Thymus (tissue), 11 donors: ENCODE measurements around the gene SHH. TPM values are rescaled to one million over a fixed set of nuclear protein-coding genes. Genes with fewer than 3 reads are reported as not detected.

ENCODE experiments used
- DNase-seq, 9 donors: peaks; one replicate each; pipeline ENCODE4 v3.0.0-alpha.2; 2013; ENCODE audit warnings: low spot score in 9 of 9, low read depth in 6 of 9, missing footprints in 1 of 9
- H3K27ac ChIP-seq, 2 donors: one replicate each; pipeline ENCODE4 v1.5.1; 2013; ENCODE audit warnings: control low read depth in 1 of 2, low read depth in 1 of 2, low read length in 1 of 2, mild to moderate bottlenecking in 1 of 2, moderate library complexity in 1 of 2
- H3K27me3 ChIP-seq, 2 donors: one replicate each; pipeline ENCODE4 v1.5.1; 2013; ENCODE audit warnings: low read length in 1 of 2; ENCODE audit not compliant: control insufficient read depth in 2 of 2, insufficient read depth in 1 of 2
- H3K36me3 ChIP-seq, 2 donors: one replicate each; pipeline ENCODE4 v1.5.1; 2013; ENCODE audit warnings: low read length in 1 of 2, mild to moderate bottlenecking in 1 of 2, moderate library complexity in 1 of 2; ENCODE audit not compliant: control insufficient read depth in 2 of 2, insufficient read depth in 2 of 2
- H3K4me1 ChIP-seq, 2 donors: one replicate each; pipeline ENCODE4 v1.5.1; 2013; ENCODE audit warnings: low read length in 2 of 2; ENCODE audit not compliant: control insufficient read depth in 2 of 2, insufficient read depth in 2 of 2
- H3K4me3 ChIP-seq, 2 donors: one replicate each; pipeline ENCODE4 v1.5.1; 2013; ENCODE audit warnings: low read length in 2 of 2, control low read depth in 1 of 2, mild to moderate bottlenecking in 1 of 2
- H3K9me3 ChIP-seq, 2 donors: one replicate each; pipeline ENCODE4 v1.5.1; 2013; ENCODE audit warnings: low read length in 1 of 2, mild to moderate bottlenecking in 1 of 2; ENCODE audit not compliant: control insufficient read depth in 2 of 2, insufficient read depth in 1 of 2
- WGBS: extraction: QIAGEN DNeasy Blood & Tissue Kit; methylation state at CpG from one replicate; pipeline ENCODE4 v1.1.7; 2013; 5-methylcytosine and 5-hydroxymethylcytosine counted together
- polyA plus RNA-seq: library from polyadenylated mRNA; stranded (reverse); fragments of 200-250 nt; gene quantifications from one replicate; pipeline ENCODE4 v1.2.3, GENCODE V29; 2013
- total RNA-seq: library from RNA; stranded (reverse); fragments of 120-200 nt; gene quantifications from one replicate; pipeline ENCODE4 v1.2.4, GENCODE V29; 2013
- donor health status: healthy.

Gene SHH
- total and polyA plus RNA-seq, 2 donors, result 0.05 to 0.09 TPM

GRCh38 chr7:155804897-155805825 lies 7.1 kb downstream of the SHH start:
- peak overlapping the region in 1 of 2 donors; percentile 27 for H3K4me3 ChIP-seq
- peaks cover 99 to 100% of the 10 kb centered on the region in 2 donors for H3K27me3 ChIP-seq
- no peak overlapping the region for H3K27ac ChIP-seq
- no peaks in the 10 kb centered on the region for H3K36me3 ChIP-seq
- peak in 7 of 9 donors; percentile 41 to 77 (median 55) for DNase-seq
- 2% methylated on average over 91 of the region's 91 CpGs for WGBS
- H3K4me1 ChIP-seq, result peaks cover 13 to 15% of the 10 kb centered on the region in 2 donors
- peaks cover 0 to 2% of the 10 kb centered on the region in 2 donors for H3K9me3 ChIP-seq

- peaks cover 0 to 5% of the 10 kb centered on the region in 2 donors for H3K9me3 ChIP-seq
- 6% methylated on average over 17 of the region's 17 CpGs for WGBS
- H3K36me3 ChIP-seq, result no peaks in the 10 kb centered on the region
- H3K27ac ChIP-seq, result no peak overlapping the region
- peaks cover 13 to 15% of the 10 kb centered on the region in 2 donors for H3K4me1 ChIP-seq
- H3K4me3 ChIP-seq, result no peak overlapping the region
- DNase-seq, result no peak
- peaks cover 98 to 100% of the 10 kb centered on the region in 2 donors for H3K27me3 ChIP-seq
Observed at GRCh38 chr7:155804431-155804831, 7.8 kb downstream of the SHH start.

- no peak overlapping the region for H3K27ac ChIP-seq
- DNase-seq, result peak in 1 of 9 donors; percentile 24
- H3K9me3 ChIP-seq, result peaks cover 0 to 5% of the 10 kb centered on the region in 2 donors
- WGBS, result 1% methylated on average over 96 of the region's 96 CpGs
- peaks cover 95 to 100% of the 10 kb centered on the region in 2 donors for H3K27me3 ChIP-seq
- H3K4me3 ChIP-seq, result peak overlapping the region in 1 of 2 donors; percentile 30
- no peaks in the 10 kb centered on the region for H3K36me3 ChIP-seq
- peaks cover 13 to 15% of the 10 kb centered on the region in 2 donors for H3K4me1 ChIP-seq
Observed at GRCh38 chr7:155803418-155804376, 8.6 kb downstream of the SHH start.

- WGBS, result 10% methylated on average over 70 of the region's 70 CpGs
- H3K27ac ChIP-seq, result no peak overlapping the region
- no peak for DNase-seq
Observed at GRCh38 chr7:155802906-155803417, 9.3 kb downstream of the SHH start.

GRCh38 chr7:155802291-155802690 lies 10.0 kb downstream of the SHH start:
- peaks cover 0 to 5% of the 10 kb centered on the region in 2 donors for H3K9me3 ChIP-seq
- DNase-seq, result no peak
- WGBS, result 37% methylated on average over 6 of the region's 6 CpGs
- H3K4me3 ChIP-seq, result no peak overlapping the region
- no peaks in the 10 kb centered on the region for H3K36me3 ChIP-seq
- H3K4me1 ChIP-seq, result peaks cover 13 to 15% of the 10 kb centered on the region in 2 donors
- no peak overlapping the region for H3K27ac ChIP-seq
- peaks cover 90 to 100% of the 10 kb centered on the region in 2 donors for H3K27me3 ChIP-seq

More at GRCh38 chr7:155802906-155803417, 9.3 kb downstream of the SHH start:
- H3K4me1 ChIP-seq, result peaks cover 13 to 15% of the 10 kb centered on the region in 2 donors
- no peaks in the 10 kb centered on the region for H3K36me3 ChIP-seq
- H3K9me3 ChIP-seq, result peaks cover 0 to 5% of the 10 kb centered on the region in 2 donors
- H3K4me3 ChIP-seq, result no peak overlapping the region
- H3K27me3 ChIP-seq, result peaks cover 91 to 100% of the 10 kb centered on the region in 2 donors

GRCh38 chr7:155800741-155801267 lies 11.5 kb downstream of the SHH start:
- WGBS, result 89% methylated on average over 16 of the region's 16 CpGs
- H3K27ac ChIP-seq, result no peak overlapping the region
- H3K4me3 ChIP-seq, result no peak overlapping the region
- peaks cover 0 to 7% of the 10 kb centered on the region in 2 donors for H3K9me3 ChIP-seq
- DNase-seq, result no peak
- peaks cover 81 to 98% of the 10 kb centered on the region in 2 donors for H3K27me3 ChIP-seq
- peaks cover 12 to 15% of the 10 kb centered on the region in 2 donors for H3K4me1 ChIP-seq
- no peaks in the 10 kb centered on the region for H3K36me3 ChIP-seq

- Histone ChIP-seq H3K27ac (no peak overlapping the region), H3K27me3 (peaks cover 81 to 98% of the 10 kb centered on the region in 2 donors), H3K9me3 (peaks cover 0 to 7% of the 10 kb centered on the region in 2 donors), H3K4me1 (peaks cover 10 to 14% of the 10 kb centered on the region in 2 donors), H3K36me3 (no peaks in the 10 kb centered on the region), H3K4me3 (no peak overlapping the region)
- 92% methylated on average over 11 of the region's 11 CpGs for WGBS
- DNase-seq, result no peak
Observed at GRCh38 chr7:155800301-155800700, 12.0 kb downstream of the SHH start.

GRCh38 chr7:155799514-155799913 lies 12.7 kb downstream of the SHH start:
- no peak for DNase-seq
- H3K27ac ChIP-seq, result no peak overlapping the region
- WGBS, result 52% methylated on average over 19 of the region's 19 CpGs
- no peak overlapping the region for H3K4me3 ChIP-seq
- peaks cover 7% of the 10 kb centered on the region in 2 donors for H3K4me1 ChIP-seq
- H3K9me3 ChIP-seq, result peaks cover 0 to 7% of the 10 kb centered on the region in 2 donors
- H3K36me3 ChIP-seq, result no peaks in the 10 kb centered on the region
- peaks cover 75 to 92% of the 10 kb centered on the region in 2 donors for H3K27me3 ChIP-seq
